ENCODE measurements around the gene NFE2L3.

GRCh38 chr7:26135076-26135475 lies 16.9 kb upstream of the NFE2L3 start:
- TF ChIP-seq, protein P1, sequence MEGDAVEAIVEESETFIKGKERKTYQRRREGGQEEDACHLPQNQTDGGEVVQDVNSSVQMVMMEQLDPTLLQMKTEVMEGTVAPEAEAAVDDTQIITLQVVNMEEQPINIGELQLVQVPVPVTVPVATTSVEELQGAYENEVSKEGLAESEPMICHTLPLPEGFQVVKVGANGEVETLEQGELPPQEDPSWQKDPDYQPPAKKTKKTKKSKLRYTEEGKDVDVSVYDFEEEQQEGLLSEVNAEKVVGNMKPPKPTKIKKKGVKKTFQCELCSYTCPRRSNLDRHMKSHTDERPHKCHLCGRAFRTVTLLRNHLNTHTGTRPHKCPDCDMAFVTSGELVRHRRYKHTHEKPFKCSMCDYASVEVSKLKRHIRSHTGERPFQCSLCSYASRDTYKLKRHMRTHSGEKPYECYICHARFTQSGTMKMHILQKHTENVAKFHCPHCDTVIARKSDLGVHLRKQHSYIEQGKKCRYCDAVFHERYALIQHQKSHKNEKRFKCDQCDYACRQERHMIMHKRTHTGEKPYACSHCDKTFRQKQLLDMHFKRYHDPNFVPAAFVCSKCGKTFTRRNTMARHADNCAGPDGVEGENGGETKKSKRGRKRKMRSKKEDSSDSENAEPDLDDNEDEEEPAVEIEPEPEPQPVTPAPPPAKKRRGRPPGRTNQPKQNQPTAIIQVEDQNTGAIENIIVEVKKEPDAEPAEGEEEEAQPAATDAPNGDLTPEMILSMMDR (conservative IDR thresholded peaks at IDR 0.05; ENCODE audit: low read depth, low read length): no peak
- TF ChIP-seq EZH2 (IDR thresholded peaks at IDR 0.05; ENCODE audit: borderline replicate concordance, low read depth, low read length, poor library complexity, severe bottlenecking): no peak

All from A673 (cell line).